ENCODE data around the gene ZDHHC14.

DNA sequence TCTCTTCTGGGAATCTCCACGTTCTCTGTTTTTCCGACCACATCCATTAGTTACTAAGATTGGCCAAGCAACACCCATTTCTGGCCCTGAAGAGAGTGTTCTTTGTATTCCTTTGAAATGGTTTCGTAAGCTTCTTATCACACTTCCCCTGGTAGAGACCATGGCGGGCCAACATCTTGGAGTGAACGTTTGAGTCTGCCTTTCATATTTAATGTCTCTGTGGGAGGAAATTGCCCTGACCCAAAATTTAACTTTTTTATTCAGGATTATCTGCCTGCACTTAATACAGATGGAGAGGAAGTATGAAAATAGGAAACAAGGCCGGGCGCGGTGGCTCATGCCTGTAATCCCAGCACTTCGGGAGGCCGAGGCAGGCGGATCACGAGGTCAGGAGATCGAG lies 265.0 kb downstream of the ZDHHC14 start:
- TF ChIP-seq, protein P1, sequence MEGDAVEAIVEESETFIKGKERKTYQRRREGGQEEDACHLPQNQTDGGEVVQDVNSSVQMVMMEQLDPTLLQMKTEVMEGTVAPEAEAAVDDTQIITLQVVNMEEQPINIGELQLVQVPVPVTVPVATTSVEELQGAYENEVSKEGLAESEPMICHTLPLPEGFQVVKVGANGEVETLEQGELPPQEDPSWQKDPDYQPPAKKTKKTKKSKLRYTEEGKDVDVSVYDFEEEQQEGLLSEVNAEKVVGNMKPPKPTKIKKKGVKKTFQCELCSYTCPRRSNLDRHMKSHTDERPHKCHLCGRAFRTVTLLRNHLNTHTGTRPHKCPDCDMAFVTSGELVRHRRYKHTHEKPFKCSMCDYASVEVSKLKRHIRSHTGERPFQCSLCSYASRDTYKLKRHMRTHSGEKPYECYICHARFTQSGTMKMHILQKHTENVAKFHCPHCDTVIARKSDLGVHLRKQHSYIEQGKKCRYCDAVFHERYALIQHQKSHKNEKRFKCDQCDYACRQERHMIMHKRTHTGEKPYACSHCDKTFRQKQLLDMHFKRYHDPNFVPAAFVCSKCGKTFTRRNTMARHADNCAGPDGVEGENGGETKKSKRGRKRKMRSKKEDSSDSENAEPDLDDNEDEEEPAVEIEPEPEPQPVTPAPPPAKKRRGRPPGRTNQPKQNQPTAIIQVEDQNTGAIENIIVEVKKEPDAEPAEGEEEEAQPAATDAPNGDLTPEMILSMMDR (conservative IDR thresholded peaks at IDR 0.05 in 1 of 2, IDR thresholded peaks at IDR 0.05 in 1 of 2; ENCODE audit: extremely low read depth in 1 of 2, insufficient read depth in 1 of 2, low read depth in 1 of 2, low read length in 2 of 2), result no peak
- no peak for TF ChIP-seq EZH2 (IDR thresholded peaks at IDR 0.05; ENCODE audit: borderline replicate concordance, low read length)
